Hypothalamus (tissue), 51 donors: ENCODE measurements around the gene TMEM174.

Experiments used
- DNase-seq, 51 donors: peaks; one replicate each; lab custom pipeline; 2025; lab: John Stamatoyannopoulos, UW

The TMEM174 gene, protein sequence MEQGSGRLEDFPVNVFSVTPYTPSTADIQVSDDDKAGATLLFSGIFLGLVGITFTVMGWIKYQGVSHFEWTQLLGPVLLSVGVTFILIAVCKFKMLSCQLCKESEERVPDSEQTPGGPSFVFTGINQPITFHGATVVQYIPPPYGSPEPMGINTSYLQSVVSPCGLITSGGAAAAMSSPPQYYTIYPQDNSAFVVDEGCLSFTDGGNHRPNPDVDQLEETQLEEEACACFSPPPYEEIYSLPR

DNA sequence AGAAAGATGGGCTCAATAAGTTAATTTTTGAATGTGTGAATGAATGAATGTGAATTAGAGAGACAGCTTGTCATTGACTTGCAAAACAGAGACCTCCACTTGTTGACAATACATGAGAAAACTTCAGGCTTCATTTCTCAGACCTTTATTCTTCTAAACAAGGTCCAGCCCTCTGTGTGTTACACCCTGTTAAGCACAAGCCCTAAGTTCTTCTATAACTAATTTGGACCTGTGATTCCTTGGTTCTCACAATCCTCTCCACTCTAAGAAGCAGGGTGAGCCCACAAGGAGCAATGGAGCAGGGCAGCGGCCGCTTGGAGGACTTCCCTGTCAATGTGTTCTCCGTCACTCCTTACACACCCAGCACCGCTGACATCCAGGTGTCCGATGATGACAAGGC, at the start of gene TMEM174:
Gene TMEM174 (plus strand): TSS at position 243 of the 400 bp plus-strand sequence. CDS start 51 bp downstream, at position 294.
- no peak for DNase-seq

DNA sequence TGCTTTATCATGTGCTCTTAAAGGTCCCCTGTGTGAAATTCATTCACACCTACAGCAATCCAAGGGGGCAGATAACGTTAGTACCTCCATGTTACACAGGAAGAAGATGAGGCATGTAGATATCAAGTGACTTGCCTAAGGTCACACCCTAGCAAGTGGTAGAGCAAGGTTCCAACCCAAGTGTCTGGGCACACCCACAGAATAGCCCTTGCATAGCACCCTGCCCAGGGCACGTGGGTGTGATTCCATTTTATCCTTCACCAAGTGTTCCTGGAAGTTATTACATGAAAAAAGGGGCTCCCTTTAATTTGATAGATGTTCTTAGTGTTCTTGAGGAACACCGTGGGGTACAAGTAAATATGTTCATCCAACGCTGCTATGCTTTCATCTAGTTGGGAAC, 47.7 kb upstream of the TMEM174 start:
- no peak for DNase-seq

DNA sequence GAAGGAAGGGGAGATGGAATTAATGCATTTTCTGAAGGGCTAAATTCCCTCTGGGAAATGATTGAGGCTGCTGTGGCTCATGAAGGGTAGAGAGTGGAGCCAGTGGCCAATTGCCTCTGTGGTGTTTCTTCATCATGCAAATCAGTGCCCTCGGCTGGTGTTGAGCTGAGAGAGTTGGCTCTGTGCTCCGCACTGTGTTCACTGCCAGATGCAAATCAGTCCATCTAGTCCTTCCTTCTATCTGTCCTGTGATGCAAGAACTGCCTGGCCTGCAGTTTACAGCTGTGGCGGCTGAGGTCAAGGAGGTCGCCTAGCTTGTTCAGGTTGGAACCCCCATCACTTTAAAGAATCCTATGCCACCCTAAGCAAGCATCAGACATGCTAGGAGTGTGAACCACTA, 46.6 kb upstream of the TMEM174 start:
- DNase-seq: peak in 33 of 51 donors; percentile 5 to 79 (median 31)

DNA sequence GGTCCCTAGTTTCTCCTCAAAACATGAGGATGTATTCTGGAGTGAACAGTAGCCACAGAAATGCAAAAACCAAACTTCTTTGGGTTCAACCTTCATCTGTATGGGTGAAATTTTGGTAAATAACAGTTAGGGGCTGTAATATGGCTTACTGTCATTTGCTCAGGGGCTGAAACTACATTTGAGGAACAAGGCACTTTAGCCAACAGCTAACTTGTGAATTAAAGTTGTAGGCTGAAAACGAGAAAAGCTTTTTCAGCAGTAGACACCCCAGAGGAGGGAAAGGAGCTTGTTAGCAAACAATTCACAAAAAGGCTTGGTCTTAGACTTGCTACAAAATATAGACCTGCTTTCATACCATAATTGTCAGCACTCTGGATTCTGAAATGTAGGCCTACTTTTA, 46.0 kb upstream of the TMEM174 start:
- DNase-seq: no peak

DNA sequence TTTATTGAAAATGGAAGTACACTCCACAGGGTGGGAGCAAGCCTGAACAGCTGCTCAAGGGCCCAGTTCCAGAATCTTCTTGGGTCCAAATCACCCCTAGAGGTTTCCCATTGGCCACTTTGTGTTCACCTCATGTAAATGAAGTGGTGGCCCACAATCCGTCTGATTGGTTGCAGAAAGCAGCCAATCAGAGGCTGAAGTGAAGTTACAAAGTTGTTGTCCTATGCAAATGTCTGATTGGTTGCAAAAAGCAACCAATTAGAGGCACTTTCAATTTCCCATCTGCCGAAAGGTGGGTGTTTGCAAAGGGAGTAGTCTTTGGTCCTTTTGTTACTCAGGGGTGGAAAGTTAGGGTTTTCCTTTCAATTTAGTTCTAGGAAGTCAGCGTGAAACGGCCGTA, 43.9 kb upstream of the TMEM174 start:
- no peak for DNase-seq

DNA sequence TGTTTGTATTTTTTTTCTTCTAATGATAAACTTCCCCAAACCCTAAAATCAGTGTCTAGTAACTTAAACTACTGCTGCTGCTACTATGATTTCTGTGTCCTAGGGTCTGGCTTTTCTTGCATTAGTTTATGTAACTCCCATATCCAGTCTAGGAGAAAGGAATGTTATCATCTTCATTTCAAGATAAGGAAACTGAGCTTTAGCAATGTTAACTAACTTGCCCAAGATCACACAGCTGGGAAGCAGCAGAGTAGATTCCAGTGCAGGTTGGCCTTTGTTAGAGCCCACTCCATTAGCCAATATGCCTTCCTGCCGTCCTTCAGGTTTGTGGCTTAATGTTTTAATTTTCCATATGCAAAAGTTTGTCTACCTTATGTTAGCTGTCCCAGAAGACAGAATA, 42.2 kb upstream of the TMEM174 start:
- DNase-seq: no peak

DNA sequence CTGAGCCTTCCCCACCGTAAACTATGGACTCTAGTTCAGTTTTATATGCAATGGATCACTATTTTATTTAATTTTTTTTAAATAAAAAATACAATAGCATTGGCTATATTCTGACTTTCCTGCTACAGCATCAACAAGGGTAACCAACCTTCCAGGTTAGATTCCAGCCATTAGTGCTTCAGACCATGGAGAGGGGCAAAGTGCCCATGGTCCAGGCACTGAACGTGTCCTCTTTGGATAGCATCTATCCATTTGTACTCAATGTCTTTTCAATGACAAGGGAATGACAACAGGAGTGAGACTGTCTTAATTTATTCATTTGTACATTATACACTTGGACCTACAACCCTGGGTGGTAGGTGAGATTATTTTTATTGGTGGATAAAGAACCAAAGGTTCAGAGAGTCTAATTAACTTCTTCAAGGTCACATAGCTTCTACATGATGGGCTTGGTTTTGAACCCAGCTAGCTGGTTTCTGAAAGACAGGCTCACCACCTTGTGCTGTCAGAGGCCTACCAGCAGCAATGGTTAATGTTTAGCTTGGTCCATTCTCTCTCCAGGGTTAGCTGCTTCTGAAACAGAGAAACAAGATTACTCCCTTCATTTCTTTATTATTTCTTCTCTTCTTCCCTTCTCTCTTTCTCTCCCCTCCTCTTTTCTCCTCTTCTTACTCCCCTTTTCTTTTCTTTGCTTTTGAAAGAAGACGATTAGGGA, 41.1 kb upstream of the TMEM174 start:
- DNase-seq: no peak

DNA sequence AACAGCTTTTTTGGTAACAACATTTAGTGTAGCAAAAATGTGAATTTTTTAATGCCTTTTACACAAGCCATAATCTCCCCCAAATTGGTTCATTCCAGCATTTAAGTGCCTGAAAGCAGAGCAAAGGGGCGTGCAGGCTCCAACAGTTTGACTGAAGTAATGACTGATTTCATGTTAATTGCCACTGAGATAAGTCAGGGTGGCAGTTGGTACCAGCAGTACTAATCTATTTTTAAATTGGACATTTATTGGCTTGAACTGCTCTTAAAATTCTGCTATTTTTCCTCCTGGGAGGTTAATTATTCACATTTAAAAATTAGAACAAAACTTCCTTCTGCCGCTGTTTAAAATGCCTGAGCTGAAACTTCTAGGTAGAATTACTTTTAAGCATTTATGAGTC, 40.2 kb upstream of the TMEM174 start:
- DNase-seq: no peak

DNA sequence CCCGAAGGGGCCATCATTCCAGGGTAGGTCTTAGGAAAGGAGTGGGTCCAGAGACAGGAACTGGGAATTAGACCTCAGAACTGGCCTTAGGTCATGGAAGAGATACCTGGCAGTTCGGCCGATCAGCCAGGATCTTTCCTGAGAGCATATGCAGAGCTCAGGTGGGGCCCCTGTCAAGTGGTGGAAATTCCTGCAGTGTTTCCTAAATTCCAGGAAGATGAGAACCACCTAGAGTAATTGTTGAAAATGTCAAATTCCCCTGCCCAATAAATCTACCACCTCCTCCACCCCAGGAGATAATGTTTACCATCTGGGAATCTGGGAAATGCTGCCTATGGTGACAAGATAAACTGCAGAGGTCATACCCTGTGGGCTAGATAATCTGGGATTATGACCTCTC, 38.0 kb upstream of the TMEM174 start:
- DNase-seq: no peak

DNA sequence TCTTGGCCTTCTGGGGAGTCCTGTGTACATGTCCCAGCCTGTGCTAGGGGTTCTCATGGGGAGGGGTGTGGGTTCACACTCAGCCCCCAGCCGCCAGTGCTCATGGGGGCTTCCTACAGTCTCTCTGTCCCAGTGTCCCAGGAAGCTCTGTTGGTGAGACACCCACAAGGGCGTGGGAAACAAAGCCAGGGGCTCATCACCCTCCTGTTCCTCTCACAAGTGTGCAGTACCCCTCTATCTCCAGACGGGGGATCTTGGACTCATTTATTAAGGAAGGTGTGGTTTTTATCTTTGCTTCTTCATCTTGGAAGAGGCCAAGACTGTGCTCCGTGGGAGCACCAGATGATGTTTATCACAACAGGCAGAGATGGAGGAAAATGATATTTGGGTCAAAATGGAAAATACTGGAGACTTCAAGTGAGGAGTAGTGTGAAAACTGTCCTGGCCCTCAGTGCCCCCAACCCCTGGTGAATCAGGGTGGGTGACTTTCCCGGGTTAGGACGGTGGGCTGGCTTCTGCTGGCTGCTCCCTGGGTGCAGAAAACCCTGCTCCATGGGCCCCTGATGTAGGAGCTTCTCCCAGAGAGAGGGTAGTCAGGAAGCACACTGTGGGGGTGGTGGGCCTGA, 37.5 kb upstream of the TMEM174 start:
- DNase-seq: no peak

DNA sequence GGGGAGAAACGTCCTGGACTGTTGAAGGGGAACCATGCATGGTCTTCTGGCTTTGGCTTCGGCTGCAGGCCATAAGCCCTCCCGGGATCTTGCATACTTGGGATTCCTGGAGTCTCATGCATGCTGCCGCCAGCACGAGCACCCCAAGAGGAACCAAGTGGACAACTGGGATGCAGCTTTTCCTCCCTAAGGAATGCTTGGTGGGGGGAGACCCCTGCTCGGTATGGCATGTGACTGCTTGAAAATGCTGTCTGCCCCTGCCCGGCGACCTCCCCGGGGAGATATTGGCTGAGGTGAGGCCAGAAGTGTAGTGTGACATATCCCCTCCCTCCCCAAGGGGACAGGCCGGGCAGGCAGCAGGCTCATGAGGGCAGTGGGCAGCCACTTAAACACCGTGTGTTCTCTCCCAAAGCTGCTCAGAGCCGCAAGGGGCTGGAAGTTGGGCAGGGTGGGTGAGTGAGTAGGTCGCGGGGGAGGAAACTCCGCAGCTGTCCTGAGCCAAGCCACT, 36.9 kb upstream of the TMEM174 start:
- no peak for DNase-seq

DNA sequence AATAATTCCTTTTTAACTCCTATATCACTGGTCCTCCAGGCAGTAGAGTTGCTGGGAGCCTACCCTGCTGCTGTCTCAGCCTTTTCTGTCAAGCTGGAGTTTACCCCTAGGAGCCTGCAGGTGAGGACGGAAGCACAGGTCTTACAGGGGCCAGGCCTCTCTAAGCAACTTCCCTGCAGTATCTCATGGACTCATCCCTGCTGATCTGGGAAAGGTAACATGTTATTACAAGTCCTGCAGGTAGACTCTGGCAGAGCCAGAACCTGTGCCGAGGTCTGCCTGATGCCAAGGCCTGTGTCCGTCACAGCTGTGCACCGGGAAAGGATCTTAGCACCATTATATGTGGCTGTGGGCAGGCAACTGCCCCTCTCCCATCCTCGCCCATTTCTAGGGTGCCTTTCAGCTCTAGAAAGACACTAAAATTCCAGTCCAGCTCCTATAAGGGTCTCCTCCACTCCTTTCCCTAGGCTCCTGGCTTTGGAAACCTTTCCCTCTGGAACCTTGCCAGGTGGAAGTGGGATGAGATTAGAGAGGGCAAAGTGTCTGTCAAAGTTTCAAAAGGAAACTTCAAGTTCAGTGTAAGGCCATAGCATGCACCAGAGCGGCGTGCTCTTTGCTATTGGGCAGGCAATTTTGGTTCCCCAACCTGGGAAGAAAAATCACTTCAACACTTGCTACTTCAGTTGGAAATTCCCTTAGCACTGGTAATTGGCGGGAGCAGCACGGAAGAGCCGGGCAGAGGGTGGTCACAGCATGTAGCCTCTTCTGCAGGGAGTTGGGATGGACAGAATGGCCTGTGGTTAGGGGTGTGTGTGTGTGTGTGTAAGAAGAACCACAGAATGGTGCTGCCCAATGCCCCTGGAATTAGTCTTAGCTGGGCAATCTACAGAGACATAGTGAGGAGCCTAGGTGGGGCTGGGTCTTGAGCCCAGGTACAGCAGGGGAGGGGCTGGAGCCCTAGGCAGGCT, 35.1 kb upstream of the TMEM174 start:
- DNase-seq: no peak

DNA sequence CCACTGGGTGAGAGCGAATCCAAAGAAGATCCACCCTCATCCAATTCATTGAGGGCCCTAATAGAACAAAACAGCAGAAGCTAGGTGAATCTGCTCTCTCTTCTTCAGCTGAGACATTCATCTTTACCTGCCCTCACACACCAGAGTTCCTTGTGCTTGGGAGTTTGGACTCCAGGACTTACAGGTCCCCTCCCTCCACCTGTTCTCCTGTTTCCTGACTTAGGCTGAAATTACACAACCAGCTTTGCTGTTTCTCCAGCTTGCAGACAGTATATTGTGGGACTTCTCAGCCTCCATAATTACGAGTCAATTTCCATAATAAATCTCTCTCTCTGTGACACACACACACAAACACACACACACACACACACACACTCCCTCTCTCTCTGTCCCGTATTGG, 33.5 kb upstream of the TMEM174 start:
- DNase-seq: no peak

DNA sequence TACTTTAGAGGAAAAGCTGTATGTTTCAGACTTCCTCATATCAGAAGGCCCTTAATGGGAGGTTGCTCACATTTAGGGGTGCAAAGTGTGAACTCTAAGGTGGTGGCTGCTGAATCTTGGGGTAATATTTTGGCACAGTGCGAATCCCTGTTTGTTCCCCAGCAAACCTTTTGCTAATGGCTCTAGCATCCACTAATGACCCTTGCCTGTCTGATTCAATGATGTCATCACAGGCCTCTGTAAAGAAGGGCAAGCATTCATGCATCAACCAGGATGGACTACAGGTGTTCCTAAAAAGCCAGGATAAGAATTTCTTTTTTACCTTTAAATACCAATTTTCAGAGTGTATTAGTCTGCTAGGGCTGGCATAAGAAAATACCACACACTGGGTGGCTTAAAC, 32.2 kb upstream of the TMEM174 start:
- DNase-seq: no peak

DNA sequence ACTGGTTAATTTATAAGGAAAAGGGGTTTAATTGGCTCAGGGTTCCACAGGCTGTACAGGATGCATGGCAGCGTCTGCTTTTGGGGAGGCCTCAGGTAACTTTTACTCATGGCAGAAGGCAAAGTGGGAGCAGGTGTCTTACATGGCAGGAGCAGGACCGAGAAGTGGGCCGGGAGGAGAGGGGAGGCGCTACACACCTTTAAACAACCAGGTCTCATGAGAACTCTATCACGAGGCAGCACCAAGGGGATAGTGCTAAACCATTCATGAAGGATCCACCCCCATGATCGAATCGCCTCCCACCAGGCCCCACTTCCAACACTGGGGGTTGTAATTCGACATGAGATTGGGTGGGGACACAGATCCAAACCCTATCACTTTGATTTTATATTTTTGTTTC, 31.0 kb upstream of the TMEM174 start:
- no peak for DNase-seq

DNA sequence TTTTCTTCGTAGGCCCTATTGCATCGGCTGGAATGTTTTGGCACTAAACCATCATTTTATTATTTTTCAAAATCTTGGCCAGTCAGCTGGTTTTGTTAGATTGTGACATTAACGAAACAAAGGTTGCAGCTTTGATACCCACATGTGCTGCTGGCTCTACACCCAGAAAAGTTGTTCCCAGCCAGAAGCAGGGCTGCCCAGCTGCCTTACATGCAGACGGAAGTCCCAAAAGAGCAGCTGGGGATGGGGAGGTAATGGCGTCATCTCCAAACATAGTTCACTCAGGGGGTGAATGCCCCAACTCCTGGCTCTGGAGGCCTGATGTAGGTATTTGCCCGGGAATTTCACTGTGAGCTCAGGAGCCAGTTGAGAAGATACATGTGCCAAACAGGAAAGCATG, 29.3 kb upstream of the TMEM174 start:
- no peak for DNase-seq

DNA sequence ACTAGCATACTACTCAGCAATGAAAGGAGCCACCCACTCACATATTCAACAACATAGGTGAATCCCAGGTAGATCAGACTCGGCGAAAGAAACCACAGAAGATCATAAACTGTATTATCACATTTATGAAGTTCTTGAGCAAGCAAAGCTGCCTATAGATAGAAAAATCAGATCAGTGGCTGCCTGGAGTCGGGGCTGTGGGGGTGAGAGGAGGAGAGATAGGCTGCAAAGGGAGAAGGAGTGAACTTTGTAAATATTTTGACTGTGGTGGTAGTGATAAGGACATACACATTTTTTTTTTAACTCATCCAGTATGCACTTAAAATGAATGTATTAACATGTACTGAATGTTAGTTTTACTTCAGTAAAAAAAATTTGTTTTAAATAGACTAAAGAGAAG, 23.5 kb upstream of the TMEM174 start:
- no peak for DNase-seq

DNA sequence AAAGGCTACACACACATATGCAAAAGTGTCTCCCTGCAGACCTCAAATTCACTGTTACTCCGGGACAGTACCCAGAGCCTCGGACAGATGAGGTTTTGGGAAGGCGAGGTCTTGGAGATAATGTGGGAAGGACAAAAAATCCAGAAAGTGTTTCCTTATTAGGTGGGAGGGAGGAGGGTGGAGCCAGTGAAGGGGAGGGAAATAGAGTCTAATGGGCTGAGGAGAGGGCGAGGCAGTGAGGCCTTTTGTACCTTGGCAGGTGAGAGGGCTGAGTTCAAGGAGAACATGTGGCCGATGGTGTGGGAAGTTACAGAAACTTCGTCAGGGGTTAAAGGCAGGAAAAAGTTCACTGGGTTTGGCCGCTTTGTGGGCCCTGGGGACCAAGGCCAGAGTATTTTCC, 22.1 kb upstream of the TMEM174 start:
- DNase-seq: no peak

DNA sequence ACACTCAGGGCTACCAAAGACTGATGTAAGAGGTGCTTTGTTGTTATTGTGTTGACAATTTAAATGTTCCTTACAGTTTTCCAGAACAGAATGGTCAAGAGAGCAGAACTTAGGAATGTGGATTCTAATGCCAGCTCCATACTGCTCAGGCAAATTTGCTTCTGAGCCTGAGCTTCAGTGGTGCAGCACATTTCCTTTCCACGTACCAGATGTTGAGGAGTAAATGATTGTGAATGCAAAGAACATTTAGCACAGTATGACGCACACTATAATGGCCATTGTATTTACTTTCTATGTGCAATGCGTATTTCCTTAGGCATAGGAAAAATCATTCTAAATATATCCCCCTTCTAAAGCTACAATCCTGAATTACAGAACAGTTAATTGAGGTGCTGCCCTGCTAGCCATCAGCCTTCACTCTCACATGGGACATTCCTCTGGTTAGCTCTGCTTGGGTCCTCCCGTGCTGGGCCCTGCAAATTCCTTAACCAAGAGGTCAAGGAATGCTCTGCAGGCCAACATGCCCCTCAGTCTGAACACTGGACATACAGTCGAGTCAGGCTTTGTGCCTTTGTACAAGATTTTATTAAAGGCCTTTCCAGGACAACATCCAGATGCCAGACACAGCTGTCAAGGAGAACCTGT, 21.1 kb upstream of the TMEM174 start:
- DNase-seq: no peak
